H1 (cell line): ENCODE data around the gene TCTN3. TPM values are rescaled to one million over a fixed set of nuclear protein-coding genes. Genes with fewer than 3 reads are reported as not detected.

ENCODE experiments used
- CTCF ChIA-PET: fragments of 300-600 bp; sonication (Branson Sonifier 250); formaldehyde crosslinking; loops from one replicate; lab custom pipeline; 2021; ENCODE audit not compliant: partially characterized antibody; lab: Charles Lee
- POLR2A ChIA-PET: fragments of 300-600 bp; sonication (Branson Sonifier 250); formaldehyde crosslinking; loops from one replicate; lab custom pipeline; 2021; ENCODE audit warnings: inconsistent platforms; ENCODE audit not compliant: partially characterized antibody; lab: Charles Lee
- DNase-seq, 2 experiments: peaks; one replicate each; pipeline versions ENCODE4 v3.0.0 to v3.0.0-alpha.2; 2010 to 2022; ENCODE audit warnings: low spot score in 2 of 2, low read depth in 1 of 2, mixed read lengths in 1 of 2
- FAIRE-seq: peaks from 2 replicates; lab custom pipeline; 2011; peaks lifted over from hg19 to GRCh38; lab: Jason Lieb, UNC
- H2AFZ ChIP-seq: 2 replicates; pipeline ENCODE4 v1.8.1; 2012; ENCODE audit warnings: low read length, inconsistent platforms
- H2AK5ac ChIP-seq: 2 replicates; pipeline ENCODE4 v1.6.1; 2013; ENCODE audit warnings: low read depth, low read length
- H2BK120ac ChIP-seq: replicated peaks from 2 replicates; pipeline ENCODE3; 2013; ENCODE audit warnings: low read depth, low read length, inconsistent platforms
- H2BK12ac ChIP-seq: 2 replicates; pipeline ENCODE4 v1.6.1; 2013; ENCODE audit warnings: low read depth, low read length
- H2BK15ac ChIP-seq: 2 replicates; pipeline ENCODE4 v1.6.1; 2013; ENCODE audit warnings: low read length
- H2BK20ac ChIP-seq: 2 replicates; pipeline ENCODE4 v1.6.1; 2013; ENCODE audit warnings: low read length
- H2BK5ac ChIP-seq: 2 replicates; pipeline ENCODE4 v1.6.1; 2013; ENCODE audit warnings: low read depth, low read length
- H3K14ac ChIP-seq: 2 replicates; pipeline ENCODE4 v1.6.1; 2013; ENCODE audit warnings: inconsistent platforms; ENCODE audit not compliant: insufficient read length
- H3K18ac ChIP-seq: 2 replicates; pipeline ENCODE4 v1.6.1; 2013; ENCODE audit warnings: low read length; ENCODE audit errors: extremely low read depth
- H3K23ac ChIP-seq: 2 replicates; pipeline ENCODE4 v1.6.1; 2013; ENCODE audit warnings: inconsistent platforms; ENCODE audit not compliant: insufficient read length
- H3K23me2 ChIP-seq: 2 replicates; pipeline ENCODE4 v1.6.1; 2013; ENCODE audit warnings: low read depth, low read length
- H3K27ac ChIP-seq: 2 replicates; pipeline ENCODE4 v1.6.1; 2011; ENCODE audit warnings: low read depth, low read length, inconsistent platforms
- H3K27me3 ChIP-seq, 4 experiments: replicated peaks in 1 of 4; 1 replicate in 1 of 4; 2 replicates in 3 of 4; pipeline versions ENCODE4 v1.6.1 to v1.8.1; 2011 to 2013; ENCODE audit warnings: low read length in 3 of 4, mild to moderate bottlenecking in 3 of 4, inconsistent platforms in 2 of 4, mixed read lengths in 2 of 4, moderate library complexity in 1 of 4; ENCODE audit not compliant: control insufficient read depth in 3 of 4, insufficient read depth in 3 of 4; ENCODE audit errors: extremely low read depth in 1 of 4
- H3K36me3 ChIP-seq, 4 experiments: 2 replicates each; pipeline versions ENCODE4 v1.6.1 to v1.8.1; 2011 to 2013; ENCODE audit warnings: mild to moderate bottlenecking in 4 of 4, low read length in 3 of 4, moderate library complexity in 2 of 4, control low read depth in 1 of 4, inconsistent platforms in 1 of 4; ENCODE audit not compliant: insufficient read depth in 4 of 4, control insufficient read depth in 2 of 4
- H3K4ac ChIP-seq: replicated peaks from 2 replicates; pipeline ENCODE3; 2013; ENCODE audit warnings: low read length, low read depth, mixed read lengths, inconsistent platforms; ENCODE audit not compliant: insufficient read length
- H3K4me1 ChIP-seq, 4 experiments: replicated peaks in 1 of 4; 1 replicate in 1 of 4; 2 replicates in 3 of 4; pipeline versions ENCODE4 v1.6.1 to v1.8.1; 2011 to 2013; ENCODE audit warnings: low read length in 3 of 4, inconsistent platforms in 2 of 4, mixed read lengths in 1 of 4; ENCODE audit not compliant: insufficient read depth in 4 of 4, control insufficient read depth in 3 of 4
- H3K4me2 ChIP-seq, 2 experiments: 2 replicates each; pipeline versions ENCODE4 v1.6.1 to v1.8.1; 2011 to 2013; ENCODE audit warnings: low read depth in 2 of 2, low read length in 2 of 2, control low read depth in 1 of 2, inconsistent platforms in 1 of 2, mild to moderate bottlenecking in 1 of 2; ENCODE audit not compliant: insufficient read depth in 1 of 2
- H3K4me3 ChIP-seq, 4 experiments: fragments of 200-600, 300-600 bp in 1 of 4; sonication (generic), shearing (Covaris generic), sonication (Bioruptor Twin) in 1 of 4; 2 replicates each; pipeline versions ENCODE4 v1.5.1 to v1.8.1; 2011 to 2016; ENCODE audit warnings: low read length in 4 of 4, low read depth in 3 of 4, control low read depth in 2 of 4, inconsistent platforms in 2 of 4, mild to moderate bottlenecking in 2 of 4, mixed read lengths in 1 of 4, moderate library complexity in 1 of 4; ENCODE audit not compliant: insufficient read depth in 2 of 4; ENCODE audit errors: extremely low read depth in 1 of 4
- H3K56ac ChIP-seq: replicated peaks from 2 replicates; pipeline ENCODE3; 2013; ENCODE audit warnings: low read depth, mild to moderate bottlenecking, mixed read lengths, low read length, inconsistent platforms; ENCODE audit not compliant: insufficient read length
- H3K79me1 ChIP-seq: 2 replicates; pipeline ENCODE4 v1.6.1; 2013; ENCODE audit warnings: low read depth, low read length, control low read depth
- H3K79me2 ChIP-seq, 2 experiments: 2 replicates each; pipeline versions ENCODE4 v1.6.1 to v1.8.1; 2012 to 2013; ENCODE audit warnings: low read length in 2 of 2, mild to moderate bottlenecking in 2 of 2, inconsistent platforms in 1 of 2; ENCODE audit not compliant: insufficient read depth in 2 of 2, control insufficient read depth in 1 of 2
- H3K9ac ChIP-seq, 4 experiments: replicated peaks in 1 of 4; 1 replicate in 1 of 4; 2 replicates in 3 of 4; pipeline versions ENCODE4 v1.6.1 to v1.8.1; 2011 to 2013; ENCODE audit warnings: low read depth in 3 of 4, low read length in 3 of 4, control low read depth in 2 of 4, mild to moderate bottlenecking in 2 of 4, moderate library complexity in 2 of 4, inconsistent platforms in 1 of 4; ENCODE audit errors: extremely low read depth in 1 of 4
- H3K9me3 ChIP-seq, 2 experiments: 2 replicates each; pipeline versions ENCODE4 v1.6.1 to v1.8.1; 2012 to 2013; ENCODE audit warnings: mild to moderate bottlenecking in 2 of 2, moderate library complexity in 2 of 2, control low read depth in 1 of 2, inconsistent platforms in 1 of 2, low read depth in 1 of 2, low read length in 1 of 2, mixed read lengths in 1 of 2; ENCODE audit not compliant: insufficient read depth in 2 of 2
- H4K20me1 ChIP-seq, 2 experiments: replicated peaks in 1 of 2; 2 replicates each; pipeline versions ENCODE3 to v1.8.1; 2011 to 2013; ENCODE audit warnings: inconsistent platforms in 2 of 2, low read length in 2 of 2, mild to moderate bottlenecking in 1 of 2; ENCODE audit not compliant: insufficient read depth in 2 of 2, control insufficient read depth in 1 of 2
- H4K5ac ChIP-seq: 2 replicates; pipeline ENCODE4 v1.6.1; 2013; ENCODE audit warnings: low read length, low read depth, mixed read lengths, inconsistent platforms; ENCODE audit not compliant: insufficient read length
- H4K8ac ChIP-seq: 2 replicates; pipeline ENCODE4 v1.8.0; 2013; ENCODE audit warnings: mild to moderate bottlenecking, moderate library complexity, low read length, inconsistent platforms; ENCODE audit not compliant: insufficient read depth; ENCODE audit errors: extremely low read depth
- H4K91ac ChIP-seq: replicated peaks from 2 replicates; pipeline ENCODE3; 2013; ENCODE audit warnings: low read length, mixed read lengths, inconsistent platforms; ENCODE audit not compliant: insufficient read length
- BRCA1 ChIP-seq: IDR thresholded peaks from 2 replicates; pipeline ENCODE4 v1.6.1; 2012; ENCODE audit warnings: low read depth, low read length, improper control_type of control experiment
- CBX5 ChIP-seq: fragments of 300-800, 300-1000 bp; sonication (generic); IDR thresholded peaks from 2 replicates; pipeline ENCODE4 v1.7.1; 2016; ENCODE audit warnings: antibody characterized with exemption, low read length, low read depth
- CEBPB ChIP-seq: IDR thresholded peaks from 2 replicates; pipeline ENCODE4 v1.6.1; 2012; ENCODE audit warnings: low read depth, low read length
- MAFK ChIP-seq: IDR thresholded peaks from 2 replicates; pipeline ENCODE4 v1.6.1; 2012; ENCODE audit warnings: low read depth, mild to moderate bottlenecking, improper control_type of control experiment, low read length
- PHF8 ChIP-seq: fragments of 200-600 bp; sonication (generic); conservative IDR thresholded peaks from 2 replicates; pipeline ENCODE4 v1.7.1; 2012; ENCODE audit warnings: low read depth, mild to moderate bottlenecking, inconsistent platforms, low read length, moderate library complexity
- SIRT6 ChIP-seq: IDR thresholded peaks from one replicate; pipeline ENCODE4 v1.7.1; 2012; ENCODE audit warnings: low read length, inconsistent platforms
- SRF ChIP-seq: IDR thresholded peaks from 2 replicates; pipeline ENCODE4 v1.6.1; 2011; ENCODE audit warnings: mild to moderate bottlenecking, low read depth, low read length, moderate library complexity
- WGBS, 2 experiments: shearing (Covaris generic) in 1 of 2; methylation state at CpG; one replicate each; pipeline versions ENCODE4 v1.1.6 to v1.1.7; 2013 to 2015; ENCODE audit warnings: low lambda C conversion rate in 2 of 2, mixed read lengths in 2 of 2, inconsistent platforms in 1 of 2, low coverage in 1 of 2, missing lambda C conversion rate in 1 of 2; ENCODE audit not compliant: insufficient replicate concordance in 2 of 2, insufficient coverage in 1 of 2, insufficient read length in 1 of 2; ENCODE audit errors: extremely low coverage in 1 of 2, missing lambda C conversion rate in 1 of 2; 5-methylcytosine and 5-hydroxymethylcytosine counted together
- polyA plus RNA-seq, 7 experiments: library from polyadenylated mRNA; depleted of rRNA in 3 of 7; stranded (reverse) in 5 of 7; unstranded in 2 of 7; fragments of >200 nt in 5 of 7; fragments of 200-250 nt in 2 of 7; gene quantifications; 1 replicate in 5 of 7; 2 replicates in 1 of 7; 4 replicates in 1 of 7; pipeline versions ENCODE4 v1.2.1 to v1.2.3, GENCODE V29; 2011 to 2013; ENCODE audit warnings: missing spikeins in 2 of 7, mixed read lengths in 2 of 7
- total RNA-seq: library from RNA; stranded (reverse); fragmentation: NEBNext Ultra II Directional; extraction: Animal tissue kit (Norgen Biotek cat#: 25700); gene quantifications from 2 replicates; pipeline ENCODE4 v1.2.1, GENCODE V29; 2021
- TF ChIP-seq, protein P1 (sequence below): IDR thresholded peaks from 2 replicates; pipeline ENCODE4 v1.6.1; 2011; ENCODE audit warnings: low read depth, mild to moderate bottlenecking, low read length; ENCODE audit not compliant: insufficient read depth

TCTN3 gene
- total and polyA plus RNA-seq, 2 of the 8 experiments (the other 6 are each of a cell fraction or from before 2014, with no cell fraction given), result 34.7 to 39.8 TPM

GRCh38 chr10:95716466-95716865 is 22.7 kb upstream of the TCTN3 start:
- no peak overlapping the region for H2BK5ac ChIP-seq
- H2BK12ac ChIP-seq, result no peak overlapping the region
- no peak overlapping the region for H3K4me3 ChIP-seq
- no peaks in the 10 kb centered on the region for H4K20me1 ChIP-seq
- no peak for DNase-seq
- no peak overlapping the region for H2BK15ac ChIP-seq
- no peaks in the 10 kb centered on the region for H3K4me1 ChIP-seq
- H3K79me1 ChIP-seq, result no peaks in the 10 kb centered on the region
- H3K9me3 ChIP-seq, result no peaks in the 10 kb centered on the region
- H2AFZ ChIP-seq, result peak overlapping the region; percentile 78
- no peak overlapping the region for H3K23ac ChIP-seq
- no peak for TF ChIP-seq MAFK
- no peak for TF ChIP-seq SIRT6
- TF ChIP-seq CBX5, result no peak
- TF ChIP-seq, protein P1, sequence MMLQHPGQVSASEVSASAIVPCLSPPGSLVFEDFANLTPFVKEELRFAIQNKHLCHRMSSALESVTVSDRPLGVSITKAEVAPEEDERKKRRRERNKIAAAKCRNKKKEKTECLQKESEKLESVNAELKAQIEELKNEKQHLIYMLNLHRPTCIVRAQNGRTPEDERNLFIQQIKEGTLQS, result no peak
- no peak for TF ChIP-seq SRF
- TF ChIP-seq BRCA1, result no peak
- TF ChIP-seq PHF8, result no peak
- no peak for TF ChIP-seq CEBPB
- H3K36me3 ChIP-seq, result no peaks in the 10 kb centered on the region
- no peak overlapping the region for H3K9ac ChIP-seq
- no peak overlapping the region for H2AK5ac ChIP-seq
- H3K18ac ChIP-seq, result no peak overlapping the region
- H4K8ac ChIP-seq, result no peak overlapping the region
- CTCF ChIA-PET, result interaction anchor here (1.4 to 2.1 kb wide), 5 partner anchors 22 to 125 kb away, joined by 4 to 9 read pairs (median 4); partner anchors contain the start of gene TCTN3
- H3K14ac ChIP-seq, result no peak overlapping the region
- FAIRE-seq, result no peak
- no peak overlapping the region for H2BK20ac ChIP-seq
- H3K27me3 ChIP-seq, result no peaks in the 10 kb centered on the region
- H3K4ac ChIP-seq, result no peak overlapping the region
- H2BK120ac ChIP-seq, result no peak overlapping the region
- H3K79me2 ChIP-seq, result no peaks in the 10 kb centered on the region
- H3K23me2 ChIP-seq, result no peaks in the 10 kb centered on the region
- no peak overlapping the region for H4K5ac ChIP-seq
- H3K27ac ChIP-seq, result no peak overlapping the region
- no peak overlapping the region for H3K4me2 ChIP-seq
- WGBS, 2 experiments, result 90% methylated on average over 3 of the region's 3 CpGs; no CpG with 5 or more reads in 1 of the 2 experiments
- POLR2A ChIA-PET, result no interaction called here
- H3K56ac ChIP-seq, result no peak overlapping the region
- H4K91ac ChIP-seq, result no peak overlapping the region
